Body of pancreas (tissue), 4 donors: ENCODE data around the gene LIN9. TPM values are rescaled to one million over a fixed set of nuclear protein-coding genes. Genes with fewer than 3 reads are reported as not detected.

Experiments used
- ATAC-seq: fragments of 150-250 bp; one replicate; pipeline ENCODE4 v1.9.1; 2016
- DNase-seq, 4 donors: peaks; one replicate each; pipeline ENCODE4 v3.0.0-alpha.2; 2019
- H3K27ac ChIP-seq, 4 donors: fragments of 200-600 bp; sonication (generic); 1 replicate in 3 of 4; 2 replicates in 1 of 4; pipeline versions ENCODE4 v1.5.1 to v1.6.1; 2016 to 2019; ENCODE audit warnings: mild to moderate bottlenecking in 1 of 4, mixed read lengths in 1 of 4, moderate library complexity in 1 of 4
- H3K27me3 ChIP-seq, 2 donors: fragments of 200-600 bp; sonication (generic); one replicate each; pipeline ENCODE4 v1.6.0; 2016; ENCODE audit warnings: mild to moderate bottlenecking in 1 of 2
- H3K36me3 ChIP-seq, 2 donors: fragments of 200-600 bp; sonication (generic); replicated peaks in 1 of 2; 2 replicates each; pipeline ENCODE4 v1.5.1; 2016; ENCODE audit warnings: low read depth in 2 of 2; ENCODE audit not compliant: insufficient read depth in 1 of 2
- H3K4me1 ChIP-seq: fragments of 200-600 bp; sonication (generic); one replicate; pipeline ENCODE4 v1.6.0; 2016
- H3K4me3 ChIP-seq, 2 donors: fragments of 200-600 bp; sonication (generic); 1 replicate in 1 of 2; 2 replicates in 1 of 2; pipeline ENCODE4 v1.5.1; 2016 to 2019
- H3K9me3 ChIP-seq, 3 donors: fragments of 200-600 bp; sonication (generic); 1 replicate in 2 of 3; 2 replicates in 1 of 3; pipeline ENCODE4 v1.5.1; 2016
- CTCF ChIP-seq, 7 experiments: fragments of 450-650 bp in 4 of 7; fragments of 200-600 bp in 3 of 7; sonication (generic) in 3 of 7; IDR thresholded peaks; one replicate each; pipeline ENCODE4 v1.5.1; 2016 to 2019; ENCODE audit warnings: antibody characterized with exemption in 7 of 7
- POLR2A ChIP-seq, 3 donors: fragments of 450-650 bp; IDR thresholded peaks; one replicate each; pipeline ENCODE4 v1.6.1; 2016; ENCODE audit warnings: antibody characterized with exemption in 3 of 3, mild to moderate bottlenecking in 2 of 3
- WGBS, 2 donors: methylation state at CpG; one replicate each; pipeline ENCODE4 v1.1.5; 2017; 5-methylcytosine and 5-hydroxymethylcytosine counted together
- intact Hi-C: fragments of 100-400 bp; cut with DNase I; formaldehyde crosslinking; loops from one replicate; pipeline ENCODE4 v1.15.1; 2023
- total RNA-seq, 2 donors: library from RNA; depleted of rRNA; stranded (reverse); fragments of >200 nt; gene quantifications; one replicate each; pipeline ENCODE4 v1.1.0, GENCODE V29; 2016

LIN9 gene
- total RNA-seq, 2 donors from 2014 or later: 0.52 to 2.3 TPM

- H3K4me1 ChIP-seq: no peaks in the 10 kb centered on the region
- TF ChIP-seq POLR2A (IDR thresholded peaks at IDR 0.05): no peak
- TF ChIP-seq CTCF (IDR thresholded peaks at IDR 0.05): no peak
- H3K36me3 ChIP-seq: no peaks in the 10 kb centered on the region
- intact Hi-C loops: no loop called here
- ATAC-seq (no peak), DNase-seq (no peak)
- H3K27me3 ChIP-seq: no peaks in the 10 kb centered on the region
- 66 to 77% methylated on average over 5 of the region's 5 CpGs for WGBS, 2 donors
- no peak overlapping the region for H3K27ac ChIP-seq
- no peaks in the 10 kb centered on the region for H3K9me3 ChIP-seq
- no peak overlapping the region for H3K4me3 ChIP-seq
Observed at GRCh38 chr1:226211181-226211821, 97.7 kb downstream of the LIN9 start.

GRCh38 chr1:226210571-226211176 is 98.3 kb downstream of the LIN9 start:
- WGBS, 2 donors: 74 to 79% methylated on average over 7 of the region's 7 CpGs
- H3K4me3 ChIP-seq: no peak overlapping the region
- intact Hi-C loops: no loop called here
- H3K9me3 ChIP-seq: no peaks in the 10 kb centered on the region
- DNase-seq (no peak), ATAC-seq (no peak)
- H3K4me1 ChIP-seq: no peaks in the 10 kb centered on the region
- no peaks in the 10 kb centered on the region for H3K27me3 ChIP-seq
- no peak overlapping the region for H3K27ac ChIP-seq
- H3K36me3 ChIP-seq: no peaks in the 10 kb centered on the region
- TF ChIP-seq POLR2A (IDR thresholded peaks at IDR 0.05) (no peak), CTCF (IDR thresholded peaks at IDR 0.05) (no peak)

- DNase-seq (no peak), ATAC-seq (no peak)
- no peak overlapping the region for H3K4me3 ChIP-seq
- intact Hi-C loops: no loop called here
- no peaks in the 10 kb centered on the region for H3K27me3 ChIP-seq
- no peaks in the 10 kb centered on the region for H3K36me3 ChIP-seq
- WGBS, 2 donors: 78 to 83% methylated on average over 16 to 17 of the region's 17 CpGs
- no peaks in the 10 kb centered on the region for H3K9me3 ChIP-seq
- no peak overlapping the region for H3K27ac ChIP-seq
- TF ChIP-seq POLR2A (IDR thresholded peaks at IDR 0.05): no peak
- TF ChIP-seq CTCF (IDR thresholded peaks at IDR 0.05): no peak
- no peaks in the 10 kb centered on the region for H3K4me1 ChIP-seq
Observed at GRCh38 chr1:226209307-226210059, 99.5 kb downstream of the LIN9 start.

- H3K27me3 ChIP-seq: no peaks in the 10 kb centered on the region
- no peak for DNase-seq
- no peak for ATAC-seq
- H3K27ac ChIP-seq: no peak overlapping the region
- H3K36me3 ChIP-seq: no peaks in the 10 kb centered on the region
- H3K9me3 ChIP-seq: no peaks in the 10 kb centered on the region
- no peak overlapping the region for H3K4me3 ChIP-seq
- TF ChIP-seq CTCF (IDR thresholded peaks at IDR 0.05) (no peak), POLR2A (IDR thresholded peaks at IDR 0.05) (no peak)
- intact Hi-C loops: no loop called here
- H3K4me1 ChIP-seq: no peaks in the 10 kb centered on the region
- WGBS, 2 donors: 88 to 91% methylated on average over 5 of the region's 5 CpGs
Observed at GRCh38 chr1:226207048-226207447, 101.9 kb downstream of the LIN9 start.
